H1 (cell line): ENCODE results near the gene IL13RA1. TPM values are rescaled to one million over a fixed set of nuclear protein-coding genes. Genes with fewer than 3 reads are reported as not detected.

Experiments
- CHD7 ChIP-seq: fragments of 300-600 bp; sonication (generic); IDR thresholded peaks from 2 replicates; pipeline ENCODE4 v1.7.1; 2012; ENCODE audit warnings: low read length, moderate library complexity, mild to moderate bottlenecking, inconsistent platforms; ENCODE audit not compliant: insufficient replicate concordance
- CREB1 ChIP-seq: IDR thresholded peaks from 2 replicates; pipeline ENCODE4 v1.6.1; 2012; ENCODE audit warnings: inconsistent platforms
- MAFK ChIP-seq: IDR thresholded peaks from 2 replicates; pipeline ENCODE4 v1.6.1; 2012; ENCODE audit warnings: low read depth, mild to moderate bottlenecking, improper control_type of control experiment, low read length
- SIN3A ChIP-seq, 2 experiments: IDR thresholded peaks in 1 of 2; conservative IDR thresholded peaks in 1 of 2; 2 replicates each; pipeline ENCODE4 v1.6.1; 2011 to 2012; ENCODE audit warnings: low read length in 2 of 2, improper control_type of control experiment in 1 of 2, low read depth in 1 of 2, mild to moderate bottlenecking in 1 of 2
- TAF1 ChIP-seq: IDR thresholded peaks from 2 replicates; pipeline ENCODE4 v1.6.1; 2011; ENCODE audit warnings: mild to moderate bottlenecking, low read depth, low read length
- USF2 ChIP-seq: IDR thresholded peaks from 2 replicates; pipeline ENCODE4 v1.6.1; 2011; ENCODE audit warnings: low read length, improper control_type of control experiment
- polyA plus RNA-seq, 7 experiments: library from polyadenylated mRNA; depleted of rRNA in 3 of 7; stranded (reverse) in 5 of 7; unstranded in 2 of 7; fragments of >200 nt in 5 of 7; fragments of 200-250 nt in 2 of 7; gene quantifications; 1 replicate in 5 of 7; 2 replicates in 1 of 7; 4 replicates in 1 of 7; pipeline versions ENCODE4 v1.2.1 to v1.2.3, GENCODE V29; 2011 to 2013; ENCODE audit warnings: missing spikeins in 2 of 7, mixed read lengths in 2 of 7
- total RNA-seq: library from RNA; stranded (reverse); fragmentation: NEBNext Ultra II Directional; extraction: Animal tissue kit (Norgen Biotek cat#: 25700); gene quantifications from 2 replicates; pipeline ENCODE4 v1.2.1, GENCODE V29; 2021
- TF ChIP-seq, protein P1 (sequence below): IDR thresholded peaks from 2 replicates; pipeline ENCODE4 v1.6.1; 2012; ENCODE audit warnings: low read length, inconsistent platforms

The IL13RA1 gene
- total and polyA plus RNA-seq, 2 of the 8 experiments (the other 6 are each of a cell fraction or from before 2014, with no cell fraction given) = 3.3 to 9.4 TPM

- TF ChIP-seq CHD7 (no peak), SIN3A (conservative IDR thresholded peaks at IDR 0.05 in 1 of 2, IDR thresholded peaks at IDR 0.05 in 1 of 2; ENCODE audit: low read depth in 1 of 2, low read length in 2 of 2) (no peak), CREB1 (no peak), MAFK (no peak), TAF1 (no peak), USF2 (no peak)
- TF ChIP-seq, protein P1, sequence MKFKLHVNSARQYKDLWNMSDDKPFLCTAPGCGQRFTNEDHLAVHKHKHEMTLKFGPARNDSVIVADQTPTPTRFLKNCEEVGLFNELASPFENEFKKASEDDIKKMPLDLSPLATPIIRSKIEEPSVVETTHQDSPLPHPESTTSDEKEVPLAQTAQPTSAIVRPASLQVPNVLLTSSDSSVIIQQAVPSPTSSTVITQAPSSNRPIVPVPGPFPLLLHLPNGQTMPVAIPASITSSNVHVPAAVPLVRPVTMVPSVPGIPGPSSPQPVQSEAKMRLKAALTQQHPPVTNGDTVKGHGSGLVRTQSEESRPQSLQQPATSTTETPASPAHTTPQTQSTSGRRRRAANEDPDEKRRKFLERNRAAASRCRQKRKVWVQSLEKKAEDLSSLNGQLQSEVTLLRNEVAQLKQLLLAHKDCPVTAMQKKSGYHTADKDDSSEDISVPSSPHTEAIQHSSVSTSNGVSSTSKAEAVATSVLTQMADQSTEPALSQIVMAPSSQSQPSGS = no peak
Observed at GRCh38 chrX:118795528-118796280, 68.3 kb downstream of the IL13RA1 start (continued).
